Omental fat pad (tissue), 4 donors: Measurements from ENCODE around the gene OSBPL10. TPM values are rescaled to one million over a fixed set of nuclear protein-coding genes. Genes with fewer than 3 reads are reported as not detected.

ENCODE experiments used
- ATAC-seq: fragments of 150-250 bp; one replicate; pipeline ENCODE4 v1.9.1; 2016; ENCODE audit warnings: mild to moderate bottlenecking, moderate library complexity; ENCODE audit not compliant: low FRiP score
- DNase-seq: peaks from one replicate; pipeline ENCODE4 v3.0.0-alpha.2; 2019; ENCODE audit warnings: low spot score
- CTCF ChIP-seq, 3 donors: fragments of 450-650 bp; IDR thresholded peaks; one replicate each; pipeline ENCODE4 v1.5.1; 2016 to 2017; ENCODE audit warnings: antibody characterized with exemption in 3 of 3, mild to moderate bottlenecking in 3 of 3, moderate library complexity in 2 of 3
- total RNA-seq, 4 donors: library from RNA; depleted of rRNA; stranded (reverse); fragments of >200 nt; gene quantifications; one replicate each; pipeline ENCODE4 v1.1.0, GENCODE V29; 2016

Gene OSBPL10
- total RNA-seq, 4 donors from 2014 or later = 6.3 to 67.1 (median 10.5) TPM

- ATAC-seq = no peak
- no peak for DNase-seq
- TF ChIP-seq CTCF (IDR thresholded peaks at IDR 0.05) = no peak
These were observed 237.6 kb downstream of the OSBPL10 start for GRCh38 chr3:31743331-31744089.

- no peak for TF ChIP-seq CTCF (IDR thresholded peaks at IDR 0.05)
- DNase-seq (no peak), ATAC-seq (no peak)
These were observed 240.7 kb downstream of the OSBPL10 start for GRCh38 chr3:31740397-31740796.

GRCh38 chr3:31738412-31738811 lies 242.7 kb downstream of the OSBPL10 start:
- ATAC-seq (no peak), DNase-seq (no peak)
- no peak for TF ChIP-seq CTCF (IDR thresholded peaks at IDR 0.05)

DNA sequence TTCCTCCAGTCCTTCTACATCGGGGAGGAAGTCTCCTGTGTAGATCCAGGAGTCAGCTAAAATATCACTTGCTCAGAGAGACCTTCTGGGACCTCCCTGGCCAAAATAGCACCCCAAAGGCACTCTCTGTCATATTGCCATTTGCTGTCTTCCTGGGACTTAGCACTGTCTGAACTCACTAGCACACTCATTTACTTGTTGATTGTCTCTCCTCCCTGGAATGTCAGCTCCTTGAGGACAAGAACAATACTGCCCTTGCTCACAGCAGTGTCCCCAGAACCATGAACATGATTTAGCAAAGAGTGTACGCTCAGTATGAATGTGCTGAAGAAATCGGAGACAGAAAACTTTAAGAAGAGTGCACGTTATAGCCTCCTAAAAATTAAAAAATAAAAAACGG lies 245.4 kb downstream of the OSBPL10 start:
- DNase-seq (no peak), ATAC-seq (no peak)
- TF ChIP-seq CTCF (IDR thresholded peaks at IDR 0.05) = no peak

DNA sequence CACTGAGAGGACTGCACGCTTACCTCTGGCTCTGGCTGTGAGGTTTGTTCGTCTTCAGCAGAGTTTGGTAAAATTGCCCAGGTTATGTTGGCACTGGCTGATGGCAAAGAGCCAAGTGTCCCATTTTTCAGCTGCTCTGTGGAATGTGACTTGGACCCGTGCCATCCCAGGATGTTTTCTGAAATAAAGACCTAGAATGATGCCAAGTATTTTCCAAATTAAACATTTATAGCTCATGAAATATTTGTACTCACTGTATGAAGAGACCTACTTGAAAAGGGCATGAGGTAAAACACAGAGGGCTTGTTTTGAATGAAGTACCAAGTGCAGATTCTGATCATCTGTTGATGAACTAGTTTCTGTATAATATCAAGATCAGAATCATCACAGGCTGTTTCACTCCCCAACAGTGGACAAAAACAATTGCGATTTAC lies 247.8 kb downstream of the OSBPL10 start:
- DNase-seq = no peak
- ATAC-seq = no peak

DNA sequence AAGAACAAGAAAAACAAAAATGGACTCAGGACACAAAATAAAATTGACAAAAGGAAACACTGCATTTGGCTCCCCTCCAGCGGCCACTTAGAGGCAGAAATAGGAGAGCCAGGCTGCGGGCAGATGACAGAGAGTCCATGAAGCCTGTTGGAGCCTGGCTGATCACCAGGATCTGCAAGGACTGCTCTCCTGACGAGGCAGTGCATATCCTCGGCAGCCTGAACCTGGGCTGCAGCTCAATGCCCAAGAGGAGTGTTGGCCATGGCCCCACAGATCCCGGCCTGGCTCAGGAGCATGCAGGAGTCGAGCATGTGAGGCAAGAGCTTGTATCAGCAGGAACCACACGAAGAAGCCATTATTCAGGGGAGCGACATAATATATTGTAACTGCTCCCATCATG lies 248.5 kb downstream of the OSBPL10 start:
- no peak for TF ChIP-seq CTCF (IDR thresholded peaks at IDR 0.05)
- no peak for ATAC-seq
- DNase-seq = no peak

More for the DNA sequence above, 247.8 kb downstream of the OSBPL10 start:
- no peak for TF ChIP-seq CTCF (IDR thresholded peaks at IDR 0.05)

- ATAC-seq = no peak
- TF ChIP-seq CTCF (IDR thresholded peaks at IDR 0.05) = no peak
These were observed 251.5 kb downstream of the OSBPL10 start for GRCh38 chr3:31729573-31729972.

More at GRCh38 chr3:31729573-31729972, 251.5 kb downstream of the OSBPL10 start:
- DNase-seq = no peak
